BE2C (cell line): ENCODE data around the gene C10orf95.
A peak's percentile ranks its signal among the peaks of the same experiment; 100 is the strongest.

Experiments used
- DNase-seq: peaks from one replicate; pipeline ENCODE4 v3.0.0-alpha.2; 2020
- H3K27me3 ChIP-seq: fragments of 250-450 bp; sonication (Bioruptor Pico); 2 replicates; pipeline ENCODE4 v1.5.1; 2020; ENCODE audit warnings: mild to moderate bottlenecking
- H3K36me3 ChIP-seq: fragments of 250-450 bp; sonication (Bioruptor Pico); 2 replicates; pipeline ENCODE4 v1.5.1; 2020; ENCODE audit warnings: mild to moderate bottlenecking
- H3K4me1 ChIP-seq: fragments of 250-450 bp; sonication (Bioruptor Pico); 2 replicates; pipeline ENCODE4 v1.5.1; 2020
- H3K4me3 ChIP-seq: 2 replicates; pipeline ENCODE4 v1.5.1; 2011; ENCODE audit warnings: low read depth, low read length
- H3K9me3 ChIP-seq: fragments of 250-450 bp; sonication (Bioruptor Pico); 2 replicates; pipeline ENCODE4 v1.5.1; 2020
- TF ChIP-seq, protein P1 (sequence below): IDR thresholded peaks from 2 replicates; pipeline ENCODE4 v1.5.1; 2012; ENCODE audit warnings: mild to moderate bottlenecking, low read depth, low read length

Gene C10orf95

DNA sequence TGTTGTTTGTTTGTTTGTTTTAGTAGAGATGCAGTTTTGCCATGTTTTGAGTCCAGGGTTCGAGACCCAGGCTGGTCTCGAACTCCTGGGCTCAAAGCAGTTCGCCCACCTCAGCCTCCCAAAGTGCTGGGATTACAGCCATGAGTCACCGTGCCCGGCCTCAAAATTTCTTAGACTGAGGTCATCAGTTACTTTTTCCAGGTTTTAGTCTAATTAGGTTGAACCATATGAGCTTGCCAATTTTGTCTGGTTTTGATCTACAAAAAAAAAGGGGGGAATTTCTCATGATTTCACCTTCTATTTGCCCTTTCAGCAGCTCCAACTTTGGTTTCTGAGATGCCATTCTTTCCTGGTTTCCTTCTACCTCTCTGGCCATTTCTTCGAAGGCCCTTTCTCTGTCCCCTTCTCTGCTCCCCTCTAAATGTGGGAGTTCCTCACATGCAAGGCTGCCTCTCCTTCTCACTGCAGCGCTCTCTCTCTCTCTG, 24.5 kb downstream of the C10orf95 start:
- no peak for DNase-seq
- H3K27me3 ChIP-seq, result no peaks in the 10 kb centered on the region
- H3K4me3 ChIP-seq, result no peak overlapping the region
- H3K9me3 ChIP-seq, result no peaks in the 10 kb centered on the region
- peaks cover 12% of the 10 kb centered on the region for H3K36me3 ChIP-seq
- TF ChIP-seq, protein P1, sequence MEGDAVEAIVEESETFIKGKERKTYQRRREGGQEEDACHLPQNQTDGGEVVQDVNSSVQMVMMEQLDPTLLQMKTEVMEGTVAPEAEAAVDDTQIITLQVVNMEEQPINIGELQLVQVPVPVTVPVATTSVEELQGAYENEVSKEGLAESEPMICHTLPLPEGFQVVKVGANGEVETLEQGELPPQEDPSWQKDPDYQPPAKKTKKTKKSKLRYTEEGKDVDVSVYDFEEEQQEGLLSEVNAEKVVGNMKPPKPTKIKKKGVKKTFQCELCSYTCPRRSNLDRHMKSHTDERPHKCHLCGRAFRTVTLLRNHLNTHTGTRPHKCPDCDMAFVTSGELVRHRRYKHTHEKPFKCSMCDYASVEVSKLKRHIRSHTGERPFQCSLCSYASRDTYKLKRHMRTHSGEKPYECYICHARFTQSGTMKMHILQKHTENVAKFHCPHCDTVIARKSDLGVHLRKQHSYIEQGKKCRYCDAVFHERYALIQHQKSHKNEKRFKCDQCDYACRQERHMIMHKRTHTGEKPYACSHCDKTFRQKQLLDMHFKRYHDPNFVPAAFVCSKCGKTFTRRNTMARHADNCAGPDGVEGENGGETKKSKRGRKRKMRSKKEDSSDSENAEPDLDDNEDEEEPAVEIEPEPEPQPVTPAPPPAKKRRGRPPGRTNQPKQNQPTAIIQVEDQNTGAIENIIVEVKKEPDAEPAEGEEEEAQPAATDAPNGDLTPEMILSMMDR, result no peak
- H3K4me1 ChIP-seq, result no peaks in the 10 kb centered on the region

DNA sequence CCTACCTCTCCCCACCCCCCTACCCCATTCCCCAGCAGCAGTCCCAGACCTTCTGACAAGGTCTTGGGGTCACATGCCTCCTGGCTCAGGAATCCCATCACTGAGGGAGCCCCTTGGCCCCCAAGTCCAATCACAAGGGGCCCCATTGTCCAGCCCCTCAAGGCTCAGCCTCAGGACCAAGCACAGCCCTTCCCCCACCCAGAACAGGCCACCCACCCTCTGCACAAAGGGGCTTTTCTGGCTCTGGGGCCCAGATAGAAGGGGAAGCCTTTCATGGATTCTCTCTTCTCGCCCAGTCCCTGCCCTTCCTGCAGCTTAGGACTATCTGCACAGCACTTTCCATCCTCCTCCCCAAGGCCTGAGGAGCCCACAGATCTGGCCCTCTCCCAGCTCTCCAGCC, 25.9 kb downstream of the C10orf95 start:
- H3K36me3 ChIP-seq, result peaks cover 12% of the 10 kb centered on the region
- no peaks in the 10 kb centered on the region for H3K4me1 ChIP-seq
- no peaks in the 10 kb centered on the region for H3K9me3 ChIP-seq
- no peak overlapping the region for H3K4me3 ChIP-seq
- no peaks in the 10 kb centered on the region for H3K27me3 ChIP-seq
- TF ChIP-seq, protein P1, result no peak
- no peak for DNase-seq

DNA sequence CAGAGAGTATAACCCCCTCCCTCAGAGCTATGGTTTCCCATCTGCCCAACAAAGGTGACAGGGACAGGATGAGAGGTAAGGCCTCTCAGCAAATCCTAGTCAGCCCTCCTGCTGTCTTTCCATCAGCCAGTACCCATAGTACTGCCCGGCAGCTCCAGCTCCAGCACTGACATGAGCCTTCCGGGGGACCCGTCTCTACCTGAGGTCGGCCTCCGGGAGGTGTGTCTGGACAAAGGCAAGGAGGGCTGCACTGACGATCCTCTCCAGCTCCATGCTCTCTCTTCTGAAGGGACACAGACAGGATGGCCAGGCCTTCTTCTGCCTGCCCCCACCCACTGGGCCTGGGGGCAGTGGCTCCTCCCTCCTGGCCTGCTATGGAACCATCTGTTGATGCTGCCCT, 26.4 kb downstream of the C10orf95 start:
- H3K27me3 ChIP-seq, result no peaks in the 10 kb centered on the region
- TF ChIP-seq, protein P1, result no peak
- no peaks in the 10 kb centered on the region for H3K9me3 ChIP-seq
- no peak overlapping the region for H3K4me3 ChIP-seq
- H3K4me1 ChIP-seq, result peaks cover 2% of the 10 kb centered on the region; the same call in 1 of the 2 replicates
- H3K36me3 ChIP-seq, result peaks cover 12% of the 10 kb centered on the region
- no peak for DNase-seq

DNA sequence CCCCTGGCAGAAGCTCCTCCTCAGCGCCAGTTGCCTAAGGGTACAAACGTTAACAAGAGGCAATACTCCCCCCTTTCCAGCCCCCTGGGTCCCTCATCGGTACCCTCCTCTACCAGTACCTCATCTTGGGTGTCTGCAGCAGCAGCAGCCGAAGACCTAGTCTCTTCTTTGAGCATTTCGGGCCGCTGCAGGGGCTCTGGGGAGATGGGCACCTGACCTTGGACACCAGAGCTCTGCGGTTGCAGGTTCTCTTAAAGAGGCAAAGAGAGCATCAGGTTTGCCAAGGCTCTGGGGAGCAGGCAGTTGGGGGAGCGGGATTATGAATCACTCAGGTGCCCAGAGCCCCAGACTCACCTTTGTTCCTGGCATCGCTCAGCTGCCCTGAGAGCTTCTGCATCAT, 27.2 kb downstream of the C10orf95 start:
- DNase-seq, result no peak

DNA sequence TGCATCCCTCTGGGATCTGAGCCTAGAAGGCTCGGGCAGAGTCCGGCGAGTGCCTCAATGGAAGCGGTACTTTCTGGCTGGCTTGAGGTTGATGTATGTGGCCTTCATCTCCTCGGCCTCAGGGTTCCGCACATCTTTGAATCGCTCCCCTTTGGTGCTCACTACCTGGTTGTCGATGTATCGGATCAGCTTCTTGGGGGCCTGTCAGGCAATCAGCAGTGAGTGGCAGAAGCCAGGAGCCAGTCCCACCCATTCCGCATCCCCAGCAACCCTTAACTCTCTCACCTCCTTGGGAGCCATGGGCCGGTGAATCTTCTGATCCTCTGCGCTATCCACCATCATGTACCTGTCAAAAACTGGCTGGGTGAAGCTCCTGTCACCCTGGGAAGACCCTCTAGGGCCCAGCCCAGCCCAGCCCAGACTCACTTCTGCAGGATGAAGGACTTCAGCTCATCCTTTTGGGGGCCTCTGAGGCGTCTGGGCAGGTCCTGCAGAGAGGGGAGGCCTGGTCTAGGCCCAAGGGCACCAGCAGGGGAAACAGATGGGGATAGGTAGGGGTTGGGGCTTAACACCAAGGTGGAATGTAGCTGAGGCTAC, 27.9 kb downstream of the C10orf95 start:
- no peak for DNase-seq
- Histone ChIP-seq H3K9me3 (no peaks in the 10 kb centered on the region), H3K4me1 (peaks cover 2% of the 10 kb centered on the region; the same call in 1 of the 2 replicates), H3K4me3 (no peak overlapping the region), H3K27me3 (no peaks in the 10 kb centered on the region), H3K36me3 (peaks cover 12% of the 10 kb centered on the region)
- TF ChIP-seq, protein P1, result no peak

More for the DNA sequence above, 27.2 kb downstream of the C10orf95 start:
- Histone ChIP-seq H3K36me3 (peaks cover 12% of the 10 kb centered on the region), H3K4me1 (peaks cover 2% of the 10 kb centered on the region; the same call in 1 of the 2 replicates), H3K27me3 (no peaks in the 10 kb centered on the region), H3K9me3 (no peaks in the 10 kb centered on the region), H3K4me3 (no peak overlapping the region)
- TF ChIP-seq, protein P1, result no peak

DNA sequence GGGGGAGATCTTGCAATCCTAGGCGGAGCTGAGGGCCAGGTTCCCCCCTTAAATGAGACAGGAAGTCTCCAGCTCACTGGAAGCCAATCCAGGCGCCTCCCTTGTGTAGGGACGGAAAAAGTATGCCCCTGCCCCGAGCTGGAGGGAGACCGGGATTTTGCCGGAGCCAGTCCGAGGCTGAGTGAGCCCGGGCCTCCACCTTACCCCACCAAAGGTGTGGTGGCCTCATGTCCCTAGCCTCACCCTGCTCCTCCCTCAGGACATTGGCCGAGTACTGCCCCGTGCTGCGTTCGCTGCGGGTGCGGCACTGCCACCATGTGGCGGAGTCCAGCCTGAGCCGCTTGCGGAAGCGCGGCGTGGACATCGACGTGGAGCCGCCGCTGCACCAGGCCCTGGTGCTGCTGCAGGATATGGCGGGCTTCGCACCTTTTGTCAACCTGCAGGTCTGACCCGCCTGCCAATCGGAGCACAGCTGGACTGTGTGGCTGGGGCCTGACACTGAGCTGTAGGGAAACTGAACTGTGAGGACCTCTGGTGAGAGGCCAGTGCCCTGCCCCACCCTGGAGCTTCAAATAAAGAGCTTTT, 28.7 kb downstream of the C10orf95 start:
- Histone ChIP-seq H3K9me3 (no peaks in the 10 kb centered on the region), H3K36me3 (peaks cover 12% of the 10 kb centered on the region), H3K27me3 (no peaks in the 10 kb centered on the region), H3K4me1 (peaks cover 2% of the 10 kb centered on the region; the same call in 1 of the 2 replicates), H3K4me3 (peak overlapping the region; percentile 92)
- peak; percentile 82 for DNase-seq
- TF ChIP-seq, protein P1, result peak; percentile 85
